Measurements from ENCODE around the gene CPHXL.

- TF ChIP-seq USF2 (IDR thresholded peaks at IDR 0.05) (no peak), PHF8 (IDR thresholded peaks at IDR 0.05; ENCODE audit: borderline replicate concordance, low read depth) (no peak)
Measured at GRCh38 chr16:75763204-75763603, 36.9 kb upstream of the CPHXL start.

Measured in A549 (cell line).